SU-DHL-6 (cell line): ENCODE results near the gene FETUB.
"Not testable (repeated sequence)": the region's sequence is repeated elsewhere in the genome, so short reads cannot be mapped to it uniquely, and the experiment has no call there.

Experiments
- H2AFZ ChIP-seq: fragments of 200-600 bp; sonication (generic); 2 replicates; pipeline ENCODE4 v1.6.1; 2014; ENCODE audit warnings: low read depth, mild to moderate bottlenecking, moderate library complexity, mixed read lengths, antibody characterized with exemption, low read length; ENCODE audit not compliant: severe bottlenecking
- H3F3A ChIP-seq: fragments of 200-600 bp; shearing (Covaris generic); 2 replicates; pipeline ENCODE4 v1.6.0; 2016; ENCODE audit warnings: antibody characterized with exemption, mild to moderate bottlenecking; ENCODE audit not compliant: insufficient read depth
- H3K27ac ChIP-seq: fragments of 200-600 bp; sonication (generic); 2 replicates; pipeline ENCODE4 v1.5.1; 2016; ENCODE audit warnings: low read depth, mild to moderate bottlenecking, low read length, moderate library complexity, mixed read lengths
- H3K27me3 ChIP-seq: fragments of 200-600 bp; sonication (generic), shearing (Covaris generic); 2 replicates; pipeline ENCODE4 v1.6.0; 2014; ENCODE audit warnings: mild to moderate bottlenecking, low read length
- H3K36me3 ChIP-seq: fragments of 200-600 bp; sonication (generic); 2 replicates; pipeline ENCODE4 v1.6.1; 2014; ENCODE audit warnings: mild to moderate bottlenecking, low read length, mixed read lengths
- H3K4me2 ChIP-seq: fragments of 300-600, 200-600 bp; shearing (Covaris generic), sonication (generic); 2 replicates; pipeline ENCODE4 v1.6.0; 2014; ENCODE audit warnings: low read length, low read depth, mild to moderate bottlenecking; ENCODE audit not compliant: poor library complexity, severe bottlenecking
- H3K4me3 ChIP-seq: fragments of 200-600 bp; sonication (generic); 2 replicates; pipeline ENCODE4 v1.5.1; 2014; ENCODE audit warnings: antibody characterized with exemption, low read length, mild to moderate bottlenecking, mixed read lengths; ENCODE audit not compliant: insufficient read depth, poor library complexity, severe bottlenecking
- H3K79me2 ChIP-seq: fragments of 200-600 bp; sonication (generic); 2 replicates; pipeline ENCODE4 v1.6.1; 2014; ENCODE audit warnings: mild to moderate bottlenecking, low read length, moderate library complexity; ENCODE audit not compliant: insufficient read depth
- H3K9ac ChIP-seq: fragments of 200-600 bp; sonication (generic); 2 replicates; pipeline ENCODE4 v1.7.0; 2014; ENCODE audit warnings: mild to moderate bottlenecking, low read length
- H3K9me2 ChIP-seq: fragments of 200-600 bp; sonication (generic); replicated peaks from 2 replicates; pipeline ENCODE4 v1.6.1; 2014; ENCODE audit warnings: low read length; ENCODE audit not compliant: insufficient read depth
- H3K9me3 ChIP-seq: fragments of 200-600 bp; sonication (generic); 2 replicates; pipeline ENCODE4 v1.6.1; 2014; ENCODE audit warnings: low read length, mixed read lengths; ENCODE audit not compliant: insufficient read depth
- H4K20me1 ChIP-seq: fragments of 200-600 bp; sonication (generic); 2 replicates; pipeline ENCODE4 v1.6.1; 2014; ENCODE audit warnings: low read depth, mild to moderate bottlenecking, antibody characterized with exemption, low read length, moderate library complexity, mixed read lengths
- CTCF ChIP-seq: fragments of 200-600 bp; sonication (generic); IDR thresholded peaks from one replicate; pipeline ENCODE4 v1.5.1; 2017; ENCODE audit warnings: antibody characterized with exemption, mild to moderate bottlenecking, low read length, moderate library complexity; ENCODE audit not compliant: insufficient read depth, poor library complexity, severe bottlenecking
- EZH2phosphoT487 ChIP-seq: fragments of 200-600 bp; sonication (generic), shearing (Covaris generic); conservative IDR thresholded peaks from 2 replicates; pipeline ENCODE4 v1.6.1; 2018; ENCODE audit warnings: mild to moderate bottlenecking, antibody characterized with exemption, low read length, moderate library complexity, mixed read lengths

FETUB gene

DNA sequence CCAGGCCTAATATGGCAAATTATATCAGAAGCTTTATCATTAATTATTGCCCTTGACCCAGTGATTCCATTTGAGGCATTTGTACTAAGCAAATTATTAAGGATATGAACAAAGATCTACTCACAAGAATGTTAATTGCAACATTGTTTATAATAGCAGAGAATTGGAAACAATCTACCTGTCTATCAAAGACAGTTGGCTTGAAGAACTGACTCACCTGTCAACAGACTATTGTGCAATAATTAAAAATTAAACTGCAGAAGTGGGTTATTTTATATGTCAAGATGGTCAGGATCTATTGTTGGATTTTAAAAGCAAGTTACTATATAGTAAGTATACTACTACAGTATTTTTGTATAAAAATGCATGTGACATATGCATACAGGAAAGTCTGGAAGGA is 6.7 kb upstream of the FETUB start:
- H3K27ac ChIP-seq: no peak overlapping the region
- no peaks in the 10 kb centered on the region for H3F3A ChIP-seq
- H3K9me2 ChIP-seq: no peaks in the 10 kb centered on the region
- no peaks in the 10 kb centered on the region for H3K79me2 ChIP-seq
- H3K9me3 ChIP-seq: no peaks in the 10 kb centered on the region
- H3K9ac ChIP-seq: no peak overlapping the region
- no peaks in the 10 kb centered on the region for H3K36me3 ChIP-seq
- no peak overlapping the region for H2AFZ ChIP-seq
- H3K4me2 ChIP-seq: no peak overlapping the region
- H4K20me1 ChIP-seq: no peaks in the 10 kb centered on the region
- TF ChIP-seq CTCF (no peak), EZH2phosphoT487 (no peak)
- H3K4me3 ChIP-seq: no peak overlapping the region
- H3K27me3 ChIP-seq: no peaks in the 10 kb centered on the region

- not testable (repeated sequence) for H3K9ac ChIP-seq, H3K4me3 ChIP-seq, H3F3A ChIP-seq, H3K79me2 ChIP-seq, H3K27me3 ChIP-seq, H2AFZ ChIP-seq, H4K20me1 ChIP-seq, H3K9me2 ChIP-seq, H3K4me2 ChIP-seq, H3K36me3 ChIP-seq, H3K27ac ChIP-seq, H3K9me3 ChIP-seq
Measured at GRCh38 chr3:186634207-186634606, 6.0 kb upstream of the FETUB start.

DNA sequence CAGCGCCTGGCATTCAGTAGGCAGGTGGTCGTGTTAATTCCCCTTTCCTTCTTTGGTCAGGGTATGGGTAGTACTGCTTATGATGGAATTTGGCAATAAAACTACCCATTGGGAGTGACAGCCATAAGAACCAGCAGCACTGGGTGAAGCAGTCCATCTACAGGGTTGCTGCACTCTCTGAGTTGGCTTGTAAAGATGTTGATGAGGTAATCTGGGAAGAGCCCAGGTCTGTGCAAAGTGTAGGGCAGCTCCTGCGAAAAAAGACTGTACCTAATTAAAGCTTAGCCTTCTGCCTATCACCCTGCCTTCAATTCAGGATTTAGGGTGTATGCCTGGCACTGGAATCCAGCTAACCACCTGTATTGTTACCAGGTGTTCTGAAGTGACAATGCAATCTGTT is 4.7 kb upstream of the FETUB start:
- Histone ChIP-seq H3K27me3 (no peaks in the 10 kb centered on the region), H3K9me3 (no peaks in the 10 kb centered on the region), H3K9me2 (no peaks in the 10 kb centered on the region), H3K27ac (no peak overlapping the region), H3K4me2 (no peak overlapping the region), H3F3A (no peaks in the 10 kb centered on the region), H4K20me1 (no peaks in the 10 kb centered on the region), H3K4me3 (no peak overlapping the region), H2AFZ (no peak overlapping the region), H3K79me2 (no peaks in the 10 kb centered on the region), H3K9ac (no peak overlapping the region), H3K36me3 (no peaks in the 10 kb centered on the region)
- TF ChIP-seq EZH2phosphoT487 (no peak), CTCF (no peak)

GRCh38 chr3:186636536-186636935 is 3.7 kb upstream of the FETUB start:
- Histone ChIP-seq H3K4me2 (no peak overlapping the region), H3K27ac (no peak overlapping the region), H4K20me1 (no peaks in the 10 kb centered on the region), H3K36me3 (no peaks in the 10 kb centered on the region), H3K27me3 (no peaks in the 10 kb centered on the region), H3K9me3 (no peaks in the 10 kb centered on the region), H3K4me3 (no peak overlapping the region), H3K9me2 (no peaks in the 10 kb centered on the region), H3K79me2 (no peaks in the 10 kb centered on the region), H2AFZ (no peak overlapping the region), H3F3A (no peaks in the 10 kb centered on the region), H3K9ac (no peak overlapping the region)
- TF ChIP-seq EZH2phosphoT487: no peak
- no peak for TF ChIP-seq CTCF
